Activated T-helper 2 cell treated with anti-CD3 and anti-CD28 coated beads, Interferon-gamma antibody, Interleukin-2, Interleukin-4, amounts not matched to agents 10 μg/mL and 5 μg/mL and 100 μg/mL, durations not matched to agents 14 hours and 24 hours and 36 hours (primary cell): Measurements from ENCODE around the gene ASB14. TPM values are rescaled to one million over a fixed set of nuclear protein-coding genes. Genes with fewer than 3 reads are reported as not detected.

Experiments
- DNase-seq: peaks from one replicate; pipeline ENCODE4 v3.0.0; 2021; ENCODE audit warnings: low spot score
- H3K27ac Mint-ChIP-seq: one replicate; pipeline ENCODE4 v1.8.0; 2021; ENCODE audit warnings: mixed read lengths
- H3K27me3 Mint-ChIP-seq: one replicate; pipeline ENCODE4 v1.8.0; 2021; ENCODE audit warnings: low read depth, mixed read lengths
- H3K36me3 Mint-ChIP-seq: one replicate; pipeline ENCODE4 v1.8.0; 2021; ENCODE audit warnings: low read depth, mixed read lengths
- H3K4me1 Mint-ChIP-seq: one replicate; pipeline ENCODE4 v1.8.0; 2021; ENCODE audit warnings: low read depth, mixed read lengths
- H3K4me3 Mint-ChIP-seq: one replicate; pipeline ENCODE4 v1.8.0; 2021; ENCODE audit warnings: low read depth, mild to moderate bottlenecking, moderate library complexity, mixed read lengths
- H3K9me3 Mint-ChIP-seq: one replicate; pipeline ENCODE4 v1.8.0; 2021; ENCODE audit warnings: mixed read lengths
- intact Hi-C: fragments of 100-400 bp; cut with micrococcal nuclease; formaldehyde crosslinking; loops from one replicate; pipeline ENCODE4 v1.15.1; 2023
- total RNA-seq: library from RNA; stranded (reverse); gene quantifications from 2 replicates; pipeline ENCODE4 v1.2.3, GENCODE V29; 2022

Gene ASB14
- total RNA-seq, 1 donor from 2014 or later = not detected

GRCh38 chr3:57287205-57287604 is 5.3 kb downstream of the ASB14 start:
- DNase-seq = no peak
- peaks cover 13% of the 10 kb centered on the region for H3K27me3 Mint-ChIP-seq
- H3K9me3 Mint-ChIP-seq = peaks cover 4% of the 10 kb centered on the region
- no peak overlapping the region for H3K27ac Mint-ChIP-seq
- H3K4me1 Mint-ChIP-seq = peaks cover 4% of the 10 kb centered on the region
- H3K4me3 Mint-ChIP-seq = no peak overlapping the region
- intact Hi-C loops = no loop called here
- no peaks in the 10 kb centered on the region for H3K36me3 Mint-ChIP-seq

- Mint-ChIP-seq H3K27me3 (no peaks in the 10 kb centered on the region), H3K9me3 (peaks cover 4% of the 10 kb centered on the region), H3K4me1 (peaks cover 5% of the 10 kb centered on the region), H3K4me3 (no peak overlapping the region), H3K36me3 (no peaks in the 10 kb centered on the region), H3K27ac (no peak overlapping the region)
- intact Hi-C loops = no loop called here
- no peak for DNase-seq
These were observed 9.2 kb downstream of the ASB14 start for GRCh38 chr3:57283334-57283733.

- DNase-seq = no peak
- intact Hi-C loops = no loop called here
- Mint-ChIP-seq H3K27ac (no peak overlapping the region), H3K4me1 (peaks cover 5% of the 10 kb centered on the region), H3K4me3 (no peak overlapping the region), H3K27me3 (no peaks in the 10 kb centered on the region), H3K9me3 (peaks cover 4% of the 10 kb centered on the region), H3K36me3 (peaks cover 4% of the 10 kb centered on the region)
These were observed 10.8 kb downstream of the ASB14 start for GRCh38 chr3:57281715-57282114.

DNA sequence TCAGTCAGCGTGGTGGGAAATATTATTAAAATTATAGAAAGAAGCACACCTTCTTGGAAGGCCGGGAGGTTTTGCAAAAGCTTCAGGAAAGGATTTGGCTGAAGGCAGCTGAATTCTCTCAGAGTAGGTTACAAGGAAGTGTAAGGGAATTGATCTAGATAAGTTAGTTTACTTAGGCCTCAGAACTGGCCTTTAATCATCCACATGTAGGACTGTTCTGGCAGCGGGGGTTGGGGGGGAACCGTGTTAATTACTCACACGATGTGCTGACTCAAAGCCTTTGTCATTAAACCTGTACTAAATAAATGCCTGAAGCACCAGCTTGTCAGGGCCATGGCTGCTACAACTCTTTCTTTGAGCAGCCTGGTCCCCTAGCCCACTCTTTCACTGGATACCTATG is 12.8 kb downstream of the ASB14 start:
- DNase-seq = no peak
- Mint-ChIP-seq H3K4me1 (peaks cover 5% of the 10 kb centered on the region), H3K27me3 (no peaks in the 10 kb centered on the region), H3K27ac (no peak overlapping the region), H3K9me3 (no peaks in the 10 kb centered on the region), H3K4me3 (no peak overlapping the region), H3K36me3 (peaks cover 4% of the 10 kb centered on the region)
- intact Hi-C loops = no loop called here

- intact Hi-C loops = no loop called here
- H3K4me1 Mint-ChIP-seq = peaks cover 5% of the 10 kb centered on the region
- no peak for DNase-seq
These were observed 14.2 kb downstream of the ASB14 start for GRCh38 chr3:57278237-57278636.

DNA sequence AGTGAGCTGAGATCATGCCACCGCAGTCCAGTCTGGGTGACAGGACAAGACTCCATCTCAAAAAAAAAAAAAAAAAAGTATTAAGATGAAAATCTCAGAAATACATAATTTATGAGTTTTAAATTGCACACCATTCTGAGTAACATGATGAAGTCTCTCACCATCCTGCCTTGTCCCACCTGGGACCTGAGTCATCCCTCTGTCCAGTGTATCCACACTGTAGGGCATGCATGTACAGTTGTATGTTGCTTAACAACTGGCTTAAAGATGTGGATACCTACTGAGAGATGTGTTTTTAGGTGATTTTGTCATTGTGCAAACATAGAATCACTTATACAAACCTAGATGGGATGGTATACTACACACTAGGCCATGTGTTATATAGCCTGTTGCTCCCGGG is 17.1 kb downstream of the ASB14 start:
- DNase-seq = no peak
- no peak overlapping the region for H3K27ac Mint-ChIP-seq
- intact Hi-C loops = no loop called here
- peaks cover 23% of the 10 kb centered on the region for H3K36me3 Mint-ChIP-seq
- no peak overlapping the region for H3K4me3 Mint-ChIP-seq
- H3K4me1 Mint-ChIP-seq = no peaks in the 10 kb centered on the region
- no peaks in the 10 kb centered on the region for H3K27me3 Mint-ChIP-seq
- no peaks in the 10 kb centered on the region for H3K9me3 Mint-ChIP-seq

More at GRCh38 chr3:57278237-57278636, 14.2 kb downstream of the ASB14 start:
- no peaks in the 10 kb centered on the region for H3K9me3 Mint-ChIP-seq
- no peak overlapping the region for H3K27ac Mint-ChIP-seq
- H3K36me3 Mint-ChIP-seq = peaks cover 8% of the 10 kb centered on the region
- H3K27me3 Mint-ChIP-seq = no peaks in the 10 kb centered on the region
- no peak overlapping the region for H3K4me3 Mint-ChIP-seq

- no peak overlapping the region for H3K4me3 Mint-ChIP-seq
- no peak overlapping the region for H3K27ac Mint-ChIP-seq
- no peaks in the 10 kb centered on the region for H3K9me3 Mint-ChIP-seq
- no peaks in the 10 kb centered on the region for H3K4me1 Mint-ChIP-seq
- H3K27me3 Mint-ChIP-seq = no peaks in the 10 kb centered on the region
- no peak for DNase-seq
- H3K36me3 Mint-ChIP-seq = peaks cover 24% of the 10 kb centered on the region
- intact Hi-C loops = no loop called here
These were observed 17.6 kb downstream of the ASB14 start for GRCh38 chr3:57274845-57275244.

DNA sequence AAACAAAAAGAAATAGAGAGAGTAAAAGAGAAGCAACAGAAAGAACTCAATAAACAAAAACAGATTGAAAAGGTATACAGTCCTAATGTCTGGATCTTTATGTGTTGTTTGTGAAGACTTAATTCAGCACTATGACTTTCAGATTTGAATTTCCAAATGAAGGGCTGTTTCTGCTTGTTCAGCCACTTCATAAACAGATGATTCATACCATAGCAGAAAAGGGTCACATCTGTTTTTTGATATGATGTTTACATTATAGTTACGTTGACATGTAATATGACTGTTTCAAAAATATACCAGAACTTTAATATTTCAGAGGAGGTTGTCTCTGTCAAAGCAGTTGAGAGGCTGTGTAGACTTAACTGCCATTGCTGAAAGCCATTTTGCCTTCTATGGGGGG is 24.1 kb downstream of the ASB14 start:
- intact Hi-C loops = no loop called here
- no peaks in the 10 kb centered on the region for H3K27me3 Mint-ChIP-seq
- H3K4me1 Mint-ChIP-seq = no peaks in the 10 kb centered on the region
- DNase-seq = no peak
- no peak overlapping the region for H3K27ac Mint-ChIP-seq
- peaks cover 11% of the 10 kb centered on the region for H3K9me3 Mint-ChIP-seq
- peaks cover 73% of the 10 kb centered on the region for H3K36me3 Mint-ChIP-seq
- H3K4me3 Mint-ChIP-seq = no peak overlapping the region

GRCh38 chr3:57261929-57262328 is 30.6 kb downstream of the ASB14 start:
- peaks cover 14% of the 10 kb centered on the region for H3K9me3 Mint-ChIP-seq
- H3K4me3 Mint-ChIP-seq = no peak overlapping the region
- H3K27me3 Mint-ChIP-seq = no peaks in the 10 kb centered on the region
- H3K4me1 Mint-ChIP-seq = no peaks in the 10 kb centered on the region
- intact Hi-C loops = no loop called here
- no peak for DNase-seq
- H3K27ac Mint-ChIP-seq = no peak overlapping the region
- H3K36me3 Mint-ChIP-seq = peaks cover 89% of the 10 kb centered on the region

- H3K27ac Mint-ChIP-seq = no peak overlapping the region
- intact Hi-C loops = no loop called here
- H3K4me1 Mint-ChIP-seq = no peaks in the 10 kb centered on the region
- H3K36me3 Mint-ChIP-seq = peaks cover 82% of the 10 kb centered on the region
- H3K9me3 Mint-ChIP-seq = peaks cover 14% of the 10 kb centered on the region
- H3K27me3 Mint-ChIP-seq = no peaks in the 10 kb centered on the region
- DNase-seq = no peak
- no peak overlapping the region for H3K4me3 Mint-ChIP-seq
These were observed 31.4 kb downstream of the ASB14 start for GRCh38 chr3:57261119-57261518.

DNA sequence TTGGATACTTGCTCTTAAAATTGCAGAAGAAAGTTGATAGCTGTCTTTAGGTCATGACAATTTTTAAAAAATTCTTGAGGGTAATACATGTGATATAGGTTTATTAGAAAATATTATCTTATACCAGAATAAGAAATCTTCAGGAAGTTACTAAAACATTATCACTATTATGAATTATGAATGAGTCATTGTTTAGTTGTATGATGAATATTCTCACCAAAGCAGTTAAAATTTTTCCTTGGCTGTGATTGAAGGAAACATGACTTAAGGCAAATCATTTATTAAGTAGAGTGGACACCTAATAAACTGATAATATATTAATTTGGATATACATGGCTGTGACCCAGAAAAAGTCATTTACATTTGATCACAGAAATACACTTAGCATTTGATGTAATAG is 34.8 kb downstream of the ASB14 start:
- H3K27me3 Mint-ChIP-seq = no peaks in the 10 kb centered on the region
- DNase-seq = no peak
- peaks cover 62% of the 10 kb centered on the region for H3K36me3 Mint-ChIP-seq
- H3K4me3 Mint-ChIP-seq = no peak overlapping the region
- H3K4me1 Mint-ChIP-seq = no peaks in the 10 kb centered on the region
- H3K27ac Mint-ChIP-seq = no peak overlapping the region
- intact Hi-C loops = no loop called here
- no peaks in the 10 kb centered on the region for H3K9me3 Mint-ChIP-seq

GRCh38 chr3:57256844-57257243 is 35.6 kb downstream of the ASB14 start:
- no peak overlapping the region for H3K4me3 Mint-ChIP-seq
- H3K9me3 Mint-ChIP-seq = no peaks in the 10 kb centered on the region
- H3K4me1 Mint-ChIP-seq = no peaks in the 10 kb centered on the region
- H3K27me3 Mint-ChIP-seq = no peaks in the 10 kb centered on the region
- intact Hi-C loops = no loop called here
- no peak overlapping the region for H3K27ac Mint-ChIP-seq
- DNase-seq = no peak
- peaks cover 58% of the 10 kb centered on the region for H3K36me3 Mint-ChIP-seq

DNA sequence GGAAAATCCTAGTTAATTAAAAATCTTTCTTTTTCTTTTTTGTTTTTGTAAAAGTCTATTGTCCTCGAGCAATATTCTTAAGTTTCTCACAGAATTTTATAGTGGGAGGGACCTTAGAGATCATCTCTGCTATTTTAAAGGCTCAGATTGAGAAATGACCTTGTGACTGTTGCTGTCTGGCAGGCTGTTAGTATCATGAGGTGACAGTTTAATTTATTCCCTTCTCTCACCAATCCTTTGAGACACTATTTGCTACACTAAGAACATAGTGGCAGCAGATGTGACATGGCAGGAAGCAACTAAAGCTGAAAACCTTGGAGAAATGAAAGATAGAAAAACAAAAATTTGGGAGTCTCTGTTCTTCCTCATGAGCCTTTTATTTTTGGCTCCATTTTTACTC is 40.1 kb downstream of the ASB14 start:
- no peak for DNase-seq
- intact Hi-C loops = no loop called here
- peaks cover 40% of the 10 kb centered on the region for H3K36me3 Mint-ChIP-seq
- no peaks in the 10 kb centered on the region for H3K9me3 Mint-ChIP-seq
- H3K27me3 Mint-ChIP-seq = no peaks in the 10 kb centered on the region
- no peak overlapping the region for H3K27ac Mint-ChIP-seq
- no peak overlapping the region for H3K4me3 Mint-ChIP-seq
- H3K4me1 Mint-ChIP-seq = no peaks in the 10 kb centered on the region

GRCh38 chr3:57244946-57245345 is 47.5 kb downstream of the ASB14 start:
- no peaks in the 10 kb centered on the region for H3K4me1 Mint-ChIP-seq
- no peak for DNase-seq
- H3K9me3 Mint-ChIP-seq = no peaks in the 10 kb centered on the region
- H3K36me3 Mint-ChIP-seq = peaks cover 66% of the 10 kb centered on the region
- H3K4me3 Mint-ChIP-seq = no peak overlapping the region
- intact Hi-C loops = no loop called here
- no peaks in the 10 kb centered on the region for H3K27me3 Mint-ChIP-seq
- no peak overlapping the region for H3K27ac Mint-ChIP-seq
